Activated CD8-positive, alpha-beta memory T cell treated with anti-CD3 and anti-CD28 coated beads for 1 hour (primary cell): ENCODE results near the gene REG1B.
"Not testable (repeated sequence)": the region's sequence is repeated elsewhere in the genome, so short reads cannot be mapped to it uniquely, and the experiment has no call there.

Source experiments
- DNase-seq, 2 donors: peaks; one replicate each; pipeline ENCODE4 v3.0.0-alpha.2; 2020; ENCODE audit warnings: low read depth in 1 of 2; ENCODE audit errors: extremely low read depth in 1 of 2

Gene REG1B

DNA sequence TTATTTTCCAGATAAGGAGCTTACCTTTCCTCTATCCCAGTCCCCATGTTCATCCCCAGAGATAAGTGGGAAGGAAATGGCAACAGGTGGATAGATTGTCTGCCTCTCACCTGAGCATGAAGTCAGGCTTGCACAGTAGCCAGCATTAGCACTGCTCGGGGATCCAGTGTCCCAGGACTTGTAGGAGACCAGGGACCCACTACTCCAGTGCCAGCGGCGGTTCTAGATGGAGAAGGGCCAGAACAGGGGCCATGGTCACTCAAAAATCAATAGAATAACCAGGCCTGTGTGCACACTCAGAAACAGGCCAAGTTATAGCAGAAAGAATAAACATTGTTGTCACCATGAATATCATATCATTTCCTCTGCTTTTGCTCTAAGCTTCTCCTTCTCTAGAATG, 2.4 kb downstream of the REG1B start:
- no peak for DNase-seq

DNA sequence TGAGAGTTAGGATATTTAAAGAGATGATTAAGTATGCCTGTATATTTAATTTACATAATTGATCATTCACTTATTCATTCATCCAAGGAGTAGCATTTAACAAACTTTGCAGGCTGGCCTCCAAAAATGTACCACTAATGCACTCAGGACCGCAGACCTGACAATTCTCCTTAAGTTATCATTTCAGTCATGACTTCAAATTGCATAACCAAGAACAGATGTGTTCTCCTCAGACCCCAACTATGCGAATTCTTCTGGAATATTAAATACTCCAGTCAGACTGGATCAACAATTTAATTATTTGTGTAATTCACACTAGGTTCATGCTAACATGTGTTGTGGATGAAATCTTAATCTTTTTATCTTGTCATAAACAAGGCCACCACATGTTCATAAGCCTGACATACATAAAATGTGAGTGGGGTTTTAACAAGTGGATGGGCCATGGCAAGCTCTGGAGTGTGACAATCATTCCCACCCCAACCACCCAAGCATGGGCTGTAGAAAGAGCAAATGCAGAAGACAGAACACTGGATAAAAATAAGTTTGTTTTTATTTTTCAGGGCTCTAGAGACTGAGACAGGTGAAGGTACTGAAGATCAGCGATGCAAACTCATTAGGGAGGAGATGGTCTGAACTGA, 3.2 kb downstream of the REG1B start:
- no peak for DNase-seq

- no peak for DNase-seq
Measured at GRCh38 chr2:79083597-79084251, 4.1 kb downstream of the REG1B start.

- DNase-seq = no peak
Measured at GRCh38 chr2:79082987-79083386, 4.8 kb downstream of the REG1B start.

- DNase-seq = no peak
Measured at GRCh38 chr2:79071078-79071477, 16.7 kb downstream of the REG1B start.

DNA sequence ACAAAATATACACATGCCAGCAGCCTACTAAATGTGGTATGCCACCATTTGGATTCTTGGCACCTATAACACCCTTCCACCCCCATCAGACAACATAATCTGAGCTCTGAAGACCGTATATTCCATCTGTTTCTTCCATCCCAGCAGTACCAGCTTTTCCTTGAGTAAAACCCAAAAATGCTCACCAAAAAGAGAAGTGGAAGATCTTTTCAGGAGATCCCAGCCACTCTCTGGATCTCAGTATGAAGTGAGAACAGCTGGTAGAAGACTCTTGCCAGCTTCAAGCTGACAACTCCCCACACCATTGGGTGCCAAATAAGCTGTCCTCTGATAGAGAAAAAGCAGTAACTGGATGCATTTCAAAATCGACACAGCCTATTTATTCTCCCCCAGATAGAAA, 22.6 kb downstream of the REG1B start:
- DNase-seq = no peak

- not testable (repeated sequence) for DNase-seq
Measured at GRCh38 chr2:79054769-79055168, 33.0 kb downstream of the REG1B start.

DNA sequence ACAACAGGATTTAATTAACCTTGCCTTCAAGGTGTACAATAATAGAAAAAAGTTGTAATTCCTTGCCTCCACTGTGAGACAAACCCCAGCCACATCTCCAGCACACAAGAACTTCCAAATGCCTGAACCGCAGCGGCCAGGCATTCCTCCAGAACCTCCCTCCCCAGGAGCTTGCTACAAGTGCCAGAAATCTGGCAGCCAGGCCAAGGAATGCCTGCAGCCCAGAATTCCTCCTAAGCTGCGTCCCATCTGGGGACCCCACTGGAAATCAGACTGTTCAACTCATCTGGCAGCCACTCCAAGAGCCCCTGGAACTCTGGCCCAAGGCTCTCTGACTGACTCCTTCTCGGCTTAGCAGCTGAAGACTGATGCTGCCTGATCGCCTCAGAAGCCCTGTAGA, 34.3 kb downstream of the REG1B start:
- DNase-seq = not testable (repeated sequence)

GRCh38 chr2:79041032-79041448, 46.8 kb downstream of the REG1B start:
- no peak for DNase-seq

GRCh38 chr2:79039944-79040343, 47.8 kb downstream of the REG1B start:
- DNase-seq = no peak
